DND-41 (cell line): ENCODE measurements around the gene ABCG1.

Source experiments
- ATAC-seq: fragments of 200-7000 bp; cut with Tn5 transposase; 3 replicates; pipeline ENCODE4 v1.9.1; 2021; ENCODE audit warnings: low read depth; ENCODE audit not compliant: insufficient read depth
- DNase-seq: peaks from one replicate; pipeline ENCODE4 v3.0.0-alpha.2; 2020
- H2AFZ ChIP-seq: 2 replicates; pipeline ENCODE4 v1.6.0; 2012; ENCODE audit warnings: low read depth, low read length
- H3K27ac ChIP-seq: 2 replicates; pipeline ENCODE4 v1.5.1; 2012; ENCODE audit warnings: low read length, inconsistent platforms
- H3K27me3 ChIP-seq: fragments of 200-600 bp; sonication (generic); 2 replicates; pipeline ENCODE4 v1.6.0; 2012; ENCODE audit warnings: low read length, mild to moderate bottlenecking, inconsistent platforms; ENCODE audit not compliant: insufficient read depth, poor library complexity
- H3K36me3 ChIP-seq: 2 replicates; pipeline ENCODE4 v1.5.1; 2012; ENCODE audit warnings: low read length, inconsistent platforms; ENCODE audit not compliant: insufficient read depth
- H3K4me1 ChIP-seq: 2 replicates; pipeline ENCODE4 v1.5.1; 2012; ENCODE audit warnings: mild to moderate bottlenecking, low read length; ENCODE audit not compliant: insufficient read depth
- H3K4me2 ChIP-seq: 2 replicates; pipeline ENCODE4 v1.6.0; 2012; ENCODE audit warnings: mild to moderate bottlenecking, moderate library complexity, low read length, inconsistent platforms; ENCODE audit not compliant: insufficient read depth
- H3K4me3 ChIP-seq, 2 experiments: fragments of 200-600 bp in 1 of 2; shearing (Covaris generic) in 1 of 2; 2 replicates each; pipeline ENCODE4 v1.5.1; 2012 to 2016; ENCODE audit warnings: inconsistent platforms in 2 of 2, low read length in 2 of 2, mild to moderate bottlenecking in 2 of 2, low read depth in 1 of 2, moderate library complexity in 1 of 2
- H3K79me2 ChIP-seq: 2 replicates; pipeline ENCODE4 v1.6.0; 2012; ENCODE audit warnings: low read length, inconsistent platforms; ENCODE audit not compliant: insufficient read depth
- H3K9ac ChIP-seq: 2 replicates; pipeline ENCODE4 v1.6.0; 2012; ENCODE audit warnings: low read depth, mild to moderate bottlenecking, inconsistent platforms, low read length, moderate library complexity
- H3K9me3 ChIP-seq: 2 replicates; pipeline ENCODE4 v1.5.1; 2012; ENCODE audit warnings: low read length, moderate library complexity, mild to moderate bottlenecking, inconsistent platforms; ENCODE audit not compliant: insufficient read depth, severe bottlenecking
- H4K20me1 ChIP-seq: 2 replicates; pipeline ENCODE4 v1.6.0; 2012; ENCODE audit warnings: low read length; ENCODE audit not compliant: insufficient read depth
- EZH2 ChIP-seq: IDR thresholded peaks from 3 replicates; pipeline ENCODE4 v1.6.1; 2012; ENCODE audit warnings: borderline replicate concordance, low read depth, mild to moderate bottlenecking, moderate library complexity, low read length, inconsistent platforms; ENCODE audit not compliant: severe bottlenecking
- TF ChIP-seq, protein P1 (sequence below): IDR thresholded peaks from 2 replicates; pipeline ENCODE4 v1.5.1; 2012; ENCODE audit warnings: borderline replicate concordance, low read length, moderate library complexity, mild to moderate bottlenecking; ENCODE audit not compliant: poor library complexity, severe bottlenecking; ENCODE audit errors: extremely low read depth

Gene ABCG1

DNA sequence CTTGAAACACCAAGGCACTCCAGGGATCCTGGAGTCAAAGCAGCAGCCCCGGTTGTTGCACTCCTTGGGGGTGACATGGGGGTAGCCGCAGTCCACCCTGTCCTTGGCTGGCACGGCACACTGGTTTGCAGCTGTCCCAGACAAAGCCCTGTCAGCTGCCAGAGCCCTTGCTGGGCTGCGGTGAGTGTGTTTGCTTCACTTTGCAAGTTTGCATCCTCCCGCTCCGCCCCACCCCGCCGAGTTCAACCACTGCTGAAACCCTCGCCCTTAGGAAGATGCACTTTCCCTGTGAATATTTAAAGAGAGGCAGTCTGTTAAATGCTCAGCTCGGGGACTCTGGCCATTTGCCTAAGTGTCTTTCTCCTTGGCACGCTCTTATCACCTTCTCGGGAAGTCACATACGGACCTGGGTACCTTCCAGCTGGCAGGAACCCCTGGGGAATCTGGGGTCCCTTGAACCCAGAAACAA is 94.6 kb downstream of the ABCG1 start:
- Histone ChIP-seq H2AFZ (no peak overlapping the region), H3K79me2 (no peaks in the 10 kb centered on the region), H3K36me3 (no peaks in the 10 kb centered on the region), H3K4me3 (no peak overlapping the region), H3K9ac (no peak overlapping the region), H3K4me1 (peaks cover 10% of the 10 kb centered on the region), H3K27me3 (no peaks in the 10 kb centered on the region), H4K20me1 (no peaks in the 10 kb centered on the region), H3K4me2 (no peak overlapping the region), H3K9me3 (no peaks in the 10 kb centered on the region), H3K27ac (no peak overlapping the region)
- TF ChIP-seq, protein P1, sequence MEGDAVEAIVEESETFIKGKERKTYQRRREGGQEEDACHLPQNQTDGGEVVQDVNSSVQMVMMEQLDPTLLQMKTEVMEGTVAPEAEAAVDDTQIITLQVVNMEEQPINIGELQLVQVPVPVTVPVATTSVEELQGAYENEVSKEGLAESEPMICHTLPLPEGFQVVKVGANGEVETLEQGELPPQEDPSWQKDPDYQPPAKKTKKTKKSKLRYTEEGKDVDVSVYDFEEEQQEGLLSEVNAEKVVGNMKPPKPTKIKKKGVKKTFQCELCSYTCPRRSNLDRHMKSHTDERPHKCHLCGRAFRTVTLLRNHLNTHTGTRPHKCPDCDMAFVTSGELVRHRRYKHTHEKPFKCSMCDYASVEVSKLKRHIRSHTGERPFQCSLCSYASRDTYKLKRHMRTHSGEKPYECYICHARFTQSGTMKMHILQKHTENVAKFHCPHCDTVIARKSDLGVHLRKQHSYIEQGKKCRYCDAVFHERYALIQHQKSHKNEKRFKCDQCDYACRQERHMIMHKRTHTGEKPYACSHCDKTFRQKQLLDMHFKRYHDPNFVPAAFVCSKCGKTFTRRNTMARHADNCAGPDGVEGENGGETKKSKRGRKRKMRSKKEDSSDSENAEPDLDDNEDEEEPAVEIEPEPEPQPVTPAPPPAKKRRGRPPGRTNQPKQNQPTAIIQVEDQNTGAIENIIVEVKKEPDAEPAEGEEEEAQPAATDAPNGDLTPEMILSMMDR: no peak
- TF ChIP-seq EZH2: no peak
- DNase-seq (no peak), ATAC-seq (no peak)

DNA sequence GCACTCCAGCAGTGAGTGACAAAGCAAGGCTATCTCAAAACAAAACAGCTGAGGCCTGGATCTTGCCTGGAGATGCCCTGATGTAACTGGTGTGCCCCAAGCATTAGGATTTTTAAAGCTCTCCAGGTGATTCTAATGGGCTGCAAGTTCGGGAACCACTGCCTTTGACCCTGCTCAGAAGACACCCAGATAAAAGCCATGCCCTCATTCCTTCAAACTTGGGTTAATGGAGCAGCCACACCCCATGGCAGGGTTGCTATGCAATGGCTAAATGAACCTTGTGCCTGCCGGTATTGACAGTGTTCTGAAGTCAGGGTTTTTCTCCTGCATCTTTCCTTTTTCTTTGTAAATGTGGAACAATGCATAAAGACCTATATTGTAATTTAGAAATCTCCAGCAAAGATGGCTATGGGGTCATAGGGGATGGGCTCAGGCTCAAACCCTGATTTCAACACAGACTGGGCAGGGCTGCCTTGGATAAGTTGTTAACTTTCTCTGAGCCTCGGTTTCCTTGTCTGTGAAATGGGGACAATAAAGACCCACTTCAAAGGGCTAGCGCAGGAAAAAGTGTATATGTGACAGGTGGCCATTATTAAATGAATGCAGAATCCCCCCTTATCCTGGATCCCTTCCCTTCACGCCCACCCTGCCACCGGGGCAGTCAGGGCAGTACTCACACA is 95.8 kb downstream of the ABCG1 start:
- TF ChIP-seq EZH2: no peak
- TF ChIP-seq, protein P1: no peak
- DNase-seq: no peak
- ATAC-seq: no peak
- Histone ChIP-seq H4K20me1 (no peaks in the 10 kb centered on the region), H3K4me2 (no peak overlapping the region), H3K4me3 (no peak overlapping the region), H3K27ac (no peak overlapping the region), H3K27me3 (no peaks in the 10 kb centered on the region), H3K79me2 (no peaks in the 10 kb centered on the region), H3K36me3 (no peaks in the 10 kb centered on the region), H3K4me1 (peaks cover 4% of the 10 kb centered on the region), H3K9me3 (no peaks in the 10 kb centered on the region), H3K9ac (no peak overlapping the region), H2AFZ (no peak overlapping the region)

DNA sequence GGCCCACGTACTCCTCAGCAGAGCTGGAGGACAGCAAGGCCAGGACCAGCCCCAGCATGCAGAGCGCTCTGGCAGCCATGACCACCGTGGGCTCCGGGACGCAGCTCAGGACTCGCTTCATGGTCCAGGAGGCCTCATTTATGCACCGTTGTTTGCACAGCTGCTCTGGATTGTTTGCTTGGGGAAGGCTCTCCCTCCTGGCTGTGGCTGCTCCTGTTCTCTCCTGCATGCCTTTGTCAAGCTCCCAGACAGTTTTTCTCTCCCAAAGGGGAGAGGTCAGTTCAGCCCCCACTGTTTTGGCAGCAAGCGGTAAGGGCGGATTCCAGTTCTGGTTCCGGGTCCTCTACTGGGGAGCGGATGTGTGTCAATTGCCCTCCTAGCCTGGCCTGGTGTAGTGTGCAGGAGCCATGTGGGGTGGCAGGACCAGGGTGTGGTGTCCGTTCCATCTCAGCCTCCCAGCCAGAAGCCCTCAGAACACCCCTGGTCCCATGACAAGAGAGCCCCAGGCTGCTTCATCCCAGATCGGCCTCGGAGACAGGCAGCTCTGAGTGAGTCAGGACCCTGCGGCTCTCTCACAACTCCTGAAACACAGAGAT is 96.5 kb downstream of the ABCG1 start, which contains the start of gene TFF3:
Gene TFF3, minus strand, starts transcription at position 114 of the 596 bp plus-strand sequence. Its CDS starts 35 bp downstream, at position 79.
- Histone ChIP-seq H3K79me2 (no peaks in the 10 kb centered on the region), H3K4me3 (no peak within 1 kb of the TSS), H3K27me3 (no peaks in the 10 kb centered on the region), H3K4me2 (no peak within 1 kb of the TSS), H3K9me3 (no peaks in the 10 kb centered on the region), H4K20me1 (no peaks in the 10 kb centered on the region), H3K9ac (no peak within 1 kb of the TSS), H3K27ac (no peak within 1 kb of the TSS), H2AFZ (no peak within 1 kb of the TSS), H3K4me1 (no peaks in the 10 kb centered on the region), H3K36me3 (no peaks in the 10 kb centered on the region)
- TF ChIP-seq, protein P1: no peak
- TF ChIP-seq EZH2: no peak
- no peak for DNase-seq
- no peak for ATAC-seq
